Measurements from ENCODE around the gene RAD51B. TPM values are rescaled to one million over a fixed set of nuclear protein-coding genes. Genes with fewer than 3 reads are reported as not detected.

RAD51B gene
- total RNA-seq, 2 donors from 2014 or later, result 22.8 to 33.8 TPM

DNA sequence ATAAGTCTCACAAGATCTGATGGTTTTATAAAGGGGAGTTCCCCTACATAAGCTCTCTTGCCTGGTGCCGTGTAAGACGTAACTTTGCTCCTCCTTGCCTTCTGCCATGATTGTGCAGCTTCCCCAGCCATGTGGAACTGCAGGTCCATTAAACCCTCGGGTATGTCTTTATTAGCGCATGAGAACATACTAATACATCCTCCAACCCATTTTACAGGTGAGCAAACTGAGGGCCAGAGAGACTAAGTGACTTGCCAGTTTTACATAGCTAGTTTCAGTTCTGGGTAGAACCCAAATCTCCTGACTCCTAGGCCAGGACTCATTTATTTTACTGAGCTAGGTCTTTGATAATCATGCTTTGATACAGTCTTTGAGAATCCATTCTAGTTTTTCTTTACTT is 406.9 kb downstream of the RAD51B start:
- no peak overlapping the region for H3K27ac ChIP-seq (ENCODE audit: low read depth, low read length)
- Mint-ChIP-seq H3K9me3 (peaks cover 3% of the 10 kb centered on the region), H3K27me3 (ENCODE audit: insufficient read depth) (no peaks in the 10 kb centered on the region), H3K4me3 (no peak overlapping the region), H3K4me1 (peaks cover 32% of the 10 kb centered on the region), H3K27ac (no peak overlapping the region), H3K36me3 (ENCODE audit: low read depth) (no peaks in the 10 kb centered on the region)
- H3K4me1 ChIP-seq (ENCODE audit: control insufficient read depth, insufficient read depth, low read length), result peaks cover 14% of the 10 kb centered on the region
- DNase-seq, result no peak
- WGBS, 2 experiments (ENCODE audit: insufficient coverage in 1 of 2, insufficient read length in 1 of 2), result 97% methylated on average over 4 of the region's 4 CpGs
- no peak for TF ChIP-seq CTCF (conservative IDR thresholded peaks at IDR 0.05)
- H3K4me3 ChIP-seq (ENCODE audit: low read length), result no peak overlapping the region
- no peak overlapping the region for H3K9ac ChIP-seq (ENCODE audit: extremely low read depth, low read length, poor library complexity, severe bottlenecking)
- H3K36me3 ChIP-seq (ENCODE audit: control insufficient read depth, insufficient read depth, low read length), result no peaks in the 10 kb centered on the region
- no peaks in the 10 kb centered on the region for H3K9me3 ChIP-seq (ENCODE audit: control insufficient read depth, low read length)
- H3K27me3 ChIP-seq (ENCODE audit: control insufficient read depth, insufficient read depth, low read length, poor library complexity, severe bottlenecking), result no peaks in the 10 kb centered on the region

DNA sequence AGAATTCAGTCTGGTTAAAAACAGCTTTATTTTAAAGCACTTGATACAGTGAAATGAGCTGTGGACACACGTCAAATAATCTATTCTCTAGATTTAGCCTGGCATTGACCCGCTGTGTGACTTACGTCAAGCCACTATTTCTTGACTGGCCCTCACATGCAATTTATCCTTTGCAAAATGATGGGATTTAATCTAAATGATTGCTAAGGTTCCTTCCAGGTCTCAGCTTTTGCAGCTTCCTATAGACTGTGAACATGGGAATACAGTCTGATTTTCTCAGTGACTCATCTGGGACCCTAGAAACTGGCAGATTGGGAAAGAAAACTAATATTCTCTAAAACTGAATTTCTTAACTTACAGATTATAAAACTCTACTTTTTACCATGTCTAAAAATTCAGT is 409.1 kb downstream of the RAD51B start:
- Mint-ChIP-seq H3K9me3 (no peaks in the 10 kb centered on the region), H3K27me3 (ENCODE audit: insufficient read depth) (no peaks in the 10 kb centered on the region), H3K4me1 (peaks cover 30% of the 10 kb centered on the region), H3K27ac (no peak overlapping the region), H3K36me3 (ENCODE audit: low read depth) (no peaks in the 10 kb centered on the region), H3K4me3 (no peak overlapping the region)
- 95 to 96% methylated on average over 2 to 3 of the region's 3 CpGs for WGBS, 2 experiments (ENCODE audit: insufficient coverage in 1 of 2, insufficient read length in 1 of 2)
- no peaks in the 10 kb centered on the region for H3K27me3 ChIP-seq (ENCODE audit: control insufficient read depth, insufficient read depth, low read length, poor library complexity, severe bottlenecking)
- H3K36me3 ChIP-seq (ENCODE audit: control insufficient read depth, insufficient read depth, low read length), result no peaks in the 10 kb centered on the region
- TF ChIP-seq CTCF (conservative IDR thresholded peaks at IDR 0.05), result no peak
- H3K4me3 ChIP-seq (ENCODE audit: low read length), result no peak overlapping the region
- no peaks in the 10 kb centered on the region for H3K9me3 ChIP-seq (ENCODE audit: control insufficient read depth, low read length)
- H3K9ac ChIP-seq (ENCODE audit: extremely low read depth, low read length, poor library complexity, severe bottlenecking), result no peak overlapping the region
- no peak overlapping the region for H3K27ac ChIP-seq (ENCODE audit: low read depth, low read length)
- no peak for DNase-seq
- peaks cover 13% of the 10 kb centered on the region for H3K4me1 ChIP-seq (ENCODE audit: control insufficient read depth, insufficient read depth, low read length)

- no peaks in the 10 kb centered on the region for H3K27me3 ChIP-seq (ENCODE audit: control insufficient read depth, insufficient read depth, low read length, poor library complexity, severe bottlenecking)
- Mint-ChIP-seq H3K36me3 (ENCODE audit: low read depth) (no peaks in the 10 kb centered on the region), H3K4me3 (no peak overlapping the region), H3K4me1 (peaks cover 23% of the 10 kb centered on the region), H3K9me3 (no peaks in the 10 kb centered on the region), H3K27me3 (ENCODE audit: insufficient read depth) (no peaks in the 10 kb centered on the region), H3K27ac (no peak overlapping the region)
- peaks cover 7% of the 10 kb centered on the region for H3K4me1 ChIP-seq (ENCODE audit: control insufficient read depth, insufficient read depth, low read length)
- H3K9ac ChIP-seq (ENCODE audit: extremely low read depth, low read length, poor library complexity, severe bottlenecking), result no peak overlapping the region
- H3K27ac ChIP-seq (ENCODE audit: low read depth, low read length), result no peak overlapping the region
- TF ChIP-seq CTCF (conservative IDR thresholded peaks at IDR 0.05), result no peak
- no peaks in the 10 kb centered on the region for H3K36me3 ChIP-seq (ENCODE audit: control insufficient read depth, insufficient read depth, low read length)
- no peaks in the 10 kb centered on the region for H3K9me3 ChIP-seq (ENCODE audit: control insufficient read depth, low read length)
- WGBS, 2 experiments (ENCODE audit: insufficient coverage in 1 of 2, insufficient read length in 1 of 2), result 96 to 100% methylated on average over 1 to 3 of the region's 3 CpGs
- DNase-seq, result no peak
- no peak overlapping the region for H3K4me3 ChIP-seq (ENCODE audit: low read length)
Measured at GRCh38 chr14:68229423-68230100, 410.0 kb downstream of the RAD51B start.

All from endodermal cell (in vitro differentiated cells).